ENCODE measurements around the gene HPS5.

HPS5 gene

DNA sequence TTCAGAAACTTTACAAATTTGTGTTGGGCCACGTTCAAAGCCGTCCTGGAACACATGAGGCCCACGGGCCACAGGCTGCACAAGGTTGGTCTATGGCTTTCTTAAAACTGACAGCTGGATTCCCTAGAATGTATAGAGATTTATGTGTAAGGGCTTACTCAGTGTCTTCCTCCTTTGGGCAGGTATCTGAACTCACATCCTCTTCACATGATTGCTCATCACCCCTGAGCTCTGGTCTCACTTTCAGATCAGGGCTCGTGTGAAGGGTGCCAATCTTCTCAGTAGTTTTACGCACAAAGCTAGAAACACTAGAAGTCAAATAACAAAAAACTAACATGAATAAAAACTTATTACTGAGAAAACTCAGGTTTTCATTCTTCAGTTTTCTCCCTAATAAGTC, 27.1 kb downstream of the HPS5 start:
- Mint-ChIP-seq H3K27me3 (ENCODE audit: low read depth) (no peaks in the 10 kb centered on the region), H3K9me3 (no peaks in the 10 kb centered on the region), H3K27ac (no peak overlapping the region), H3K4me3 (no peak overlapping the region), H3K36me3 (ENCODE audit: low read depth) (peaks cover 73% of the 10 kb centered on the region), H3K4me1 (no peaks in the 10 kb centered on the region)
- TF ChIP-seq, protein P1, sequence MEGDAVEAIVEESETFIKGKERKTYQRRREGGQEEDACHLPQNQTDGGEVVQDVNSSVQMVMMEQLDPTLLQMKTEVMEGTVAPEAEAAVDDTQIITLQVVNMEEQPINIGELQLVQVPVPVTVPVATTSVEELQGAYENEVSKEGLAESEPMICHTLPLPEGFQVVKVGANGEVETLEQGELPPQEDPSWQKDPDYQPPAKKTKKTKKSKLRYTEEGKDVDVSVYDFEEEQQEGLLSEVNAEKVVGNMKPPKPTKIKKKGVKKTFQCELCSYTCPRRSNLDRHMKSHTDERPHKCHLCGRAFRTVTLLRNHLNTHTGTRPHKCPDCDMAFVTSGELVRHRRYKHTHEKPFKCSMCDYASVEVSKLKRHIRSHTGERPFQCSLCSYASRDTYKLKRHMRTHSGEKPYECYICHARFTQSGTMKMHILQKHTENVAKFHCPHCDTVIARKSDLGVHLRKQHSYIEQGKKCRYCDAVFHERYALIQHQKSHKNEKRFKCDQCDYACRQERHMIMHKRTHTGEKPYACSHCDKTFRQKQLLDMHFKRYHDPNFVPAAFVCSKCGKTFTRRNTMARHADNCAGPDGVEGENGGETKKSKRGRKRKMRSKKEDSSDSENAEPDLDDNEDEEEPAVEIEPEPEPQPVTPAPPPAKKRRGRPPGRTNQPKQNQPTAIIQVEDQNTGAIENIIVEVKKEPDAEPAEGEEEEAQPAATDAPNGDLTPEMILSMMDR (IDR thresholded peaks at IDR 0.05; ENCODE audit: unreplicated experiment in 3 of 3), result no peak

- Mint-ChIP-seq H3K9me3 (no peaks in the 10 kb centered on the region), H3K4me1 (no peaks in the 10 kb centered on the region), H3K36me3 (ENCODE audit: low read depth) (peaks cover 64% of the 10 kb centered on the region), H3K4me3 (no peak overlapping the region), H3K27ac (no peak overlapping the region), H3K27me3 (ENCODE audit: low read depth) (no peaks in the 10 kb centered on the region)
- TF ChIP-seq, protein P1 (IDR thresholded peaks at IDR 0.05; ENCODE audit: unreplicated experiment in 3 of 3), result no peak
These were observed 33.0 kb downstream of the HPS5 start for GRCh38 chr11:18288911-18289310.

- Mint-ChIP-seq H3K4me1 (no peaks in the 10 kb centered on the region), H3K27me3 (ENCODE audit: low read depth) (no peaks in the 10 kb centered on the region), H3K9me3 (no peaks in the 10 kb centered on the region), H3K4me3 (no peak overlapping the region), H3K27ac (no peak overlapping the region), H3K36me3 (ENCODE audit: low read depth) (peaks cover 63% of the 10 kb centered on the region)
- TF ChIP-seq, protein P1 (IDR thresholded peaks at IDR 0.05; ENCODE audit: unreplicated experiment in 3 of 3), result no peak
These were observed 36.1 kb downstream of the HPS5 start for GRCh38 chr11:18285841-18286240.

GRCh38 chr11:18282626-18283025, 39.3 kb downstream of the HPS5 start:
- Mint-ChIP-seq H3K27ac (no peak overlapping the region), H3K9me3 (no peaks in the 10 kb centered on the region), H3K4me1 (no peaks in the 10 kb centered on the region), H3K4me3 (no peak overlapping the region), H3K36me3 (ENCODE audit: low read depth) (peaks cover 64% of the 10 kb centered on the region), H3K27me3 (ENCODE audit: low read depth) (no peaks in the 10 kb centered on the region)
- TF ChIP-seq, protein P1 (IDR thresholded peaks at IDR 0.05; ENCODE audit: unreplicated experiment in 3 of 3), result no peak

DNA sequence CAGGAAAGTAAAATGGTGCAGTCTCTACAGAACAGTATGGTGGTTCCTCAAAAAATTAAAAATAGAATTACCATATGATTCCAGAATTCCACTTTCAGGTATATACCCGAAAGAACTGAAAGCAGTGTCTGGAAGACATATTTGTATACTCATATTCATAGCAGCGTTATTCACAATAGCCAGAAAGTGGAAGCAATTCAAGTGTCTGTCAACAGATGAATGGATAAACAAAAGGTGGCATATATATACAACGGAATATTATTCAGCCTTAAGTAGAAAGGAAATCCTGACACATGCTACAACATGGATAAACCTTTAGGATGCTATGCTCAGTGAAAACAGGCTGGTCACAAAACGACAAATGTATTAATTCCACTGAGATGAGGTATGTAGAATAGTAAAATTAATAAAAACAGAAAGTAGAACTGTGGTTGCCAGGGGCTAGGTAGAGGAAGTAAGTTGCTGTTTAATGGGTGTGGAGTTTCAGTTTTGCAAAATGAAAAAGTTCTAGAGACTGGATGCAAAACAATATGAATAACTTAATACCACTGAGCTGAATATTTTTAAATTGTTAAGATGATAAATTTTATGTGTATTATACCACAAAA, 41.4 kb downstream of the HPS5 start:
- Mint-ChIP-seq H3K27me3 (ENCODE audit: low read depth) (no peaks in the 10 kb centered on the region), H3K4me3 (no peak overlapping the region), H3K4me1 (no peaks in the 10 kb centered on the region), H3K9me3 (no peaks in the 10 kb centered on the region), H3K27ac (no peak overlapping the region), H3K36me3 (ENCODE audit: low read depth) (peaks cover 55% of the 10 kb centered on the region)
- TF ChIP-seq, protein P1 (IDR thresholded peaks at IDR 0.05; ENCODE audit: unreplicated experiment in 3 of 3), result no peak

GRCh38 chr11:18277565-18278271, 44.2 kb downstream of the HPS5 start:
- Mint-ChIP-seq H3K4me3 (no peak overlapping the region), H3K27me3 (ENCODE audit: low read depth) (no peaks in the 10 kb centered on the region), H3K27ac (no peak overlapping the region), H3K9me3 (no peaks in the 10 kb centered on the region), H3K4me1 (no peaks in the 10 kb centered on the region), H3K36me3 (ENCODE audit: low read depth) (peaks cover 50% of the 10 kb centered on the region)
- TF ChIP-seq, protein P1 (IDR thresholded peaks at IDR 0.05; ENCODE audit: unreplicated experiment in 3 of 3), result no peak
